A673 (cell line): ENCODE results near the gene ZNF501. TPM values are rescaled to one million over a fixed set of nuclear protein-coding genes. Genes with fewer than 3 reads are reported as not detected.
A peak's percentile ranks its signal among the peaks of the same experiment; 100 is the strongest.

Experiments used
- BruUV-seq: library from RNA; stranded (reverse); fragments of 400-500 nt; replicated peaks from 2 replicates; lab custom pipeline; 2021; lab: Mats Ljungman, UMichigan
- CTCF ChIA-PET: fragments of 300-600 bp; sonication (Branson Sonifier 250); formaldehyde crosslinking; loops from one replicate; lab custom pipeline; 2022; ENCODE audit warnings: antibody characterized with exemption; lab: Charles Lee
- POLR2A ChIA-PET: fragments of 300-600 bp; sonication (Branson Sonifier 250); formaldehyde crosslinking; loops from one replicate; lab custom pipeline; 2022; ENCODE audit warnings: antibody characterized with exemption; ENCODE audit not compliant: low non-redundant PET; lab: Charles Lee
- DNase-seq: peaks from one replicate; pipeline ENCODE4 v3.0.0-alpha.2; 2015; ENCODE audit warnings: low spot score
- H3K27ac ChIP-seq: fragments of 200-600 bp; sonication (generic); 2 replicates; pipeline ENCODE4 v1.5.1; 2016; ENCODE audit warnings: mixed run types, low read depth, mild to moderate bottlenecking, mixed read lengths, antibody characterized with exemption, low read length; ENCODE audit not compliant: poor library complexity, severe bottlenecking
- H3K27me3 ChIP-seq: fragments of 200-600 bp; sonication (generic); replicated peaks from 2 replicates; pipeline ENCODE4 v1.6.1; 2017; ENCODE audit warnings: mixed run types, low read depth, mild to moderate bottlenecking, mixed read lengths, antibody characterized with exemption, low read length; ENCODE audit not compliant: insufficient read depth, poor library complexity
- H3K36me3 ChIP-seq: fragments of 200-600 bp; sonication (generic); 2 replicates; pipeline ENCODE4 v1.6.1; 2016; ENCODE audit warnings: mixed run types, mild to moderate bottlenecking, mixed read lengths, antibody characterized with exemption, low read length; ENCODE audit not compliant: insufficient read depth, poor library complexity, severe bottlenecking
- H3K4me1 ChIP-seq: fragments of 200-600 bp; sonication (generic); 2 replicates; pipeline ENCODE4 v1.6.1; 2017; ENCODE audit warnings: mixed run types, mild to moderate bottlenecking, mixed read lengths, antibody characterized with exemption, low read length; ENCODE audit not compliant: insufficient read depth, poor library complexity, severe bottlenecking
- H3K4me3 ChIP-seq: fragments of 200-600 bp; sonication (generic); 2 replicates; pipeline ENCODE4 v1.5.1; 2016; ENCODE audit warnings: low read depth, mixed run types, mild to moderate bottlenecking, mixed read lengths, low read length; ENCODE audit not compliant: poor library complexity, severe bottlenecking
- H3K9me3 ChIP-seq: fragments of 200-600 bp; sonication (generic); 2 replicates; pipeline ENCODE4 v1.6.1; 2016; ENCODE audit warnings: mixed run types, low read depth, mild to moderate bottlenecking, mixed read lengths, antibody characterized with exemption, low read length; ENCODE audit not compliant: poor library complexity, severe bottlenecking
- EZH2 ChIP-seq: fragments of 200-600 bp; sonication (generic); IDR thresholded peaks from 2 replicates; pipeline ENCODE4 v1.6.1; 2017; ENCODE audit warnings: borderline replicate concordance, low read depth, mild to moderate bottlenecking, mixed read lengths, antibody characterized with exemption, low read length; ENCODE audit not compliant: poor library complexity, severe bottlenecking
- intact Hi-C: fragments of 100-400 bp; cut with micrococcal nuclease; formaldehyde crosslinking; loops from one replicate; pipeline ENCODE4 v1.10.0; 2022; ENCODE audit not compliant: unreplicated experiment
- total RNA-seq: library from RNA; stranded (reverse); gene quantifications from 2 replicates; pipeline ENCODE4 v1.2.3, GENCODE V29; 2021
- TF ChIP-seq, protein P1 (sequence below): fragments of 300-800, 200-600 bp; sonication (generic); conservative IDR thresholded peaks from 2 replicates; pipeline ENCODE4 v1.5.1; 2017; ENCODE audit warnings: low read depth, mild to moderate bottlenecking, antibody characterized with exemption, low read length, moderate library complexity, mixed read lengths

Gene ZNF501
- total RNA-seq, 1 experiment from 2014 or later = 4.2 TPM

DNA sequence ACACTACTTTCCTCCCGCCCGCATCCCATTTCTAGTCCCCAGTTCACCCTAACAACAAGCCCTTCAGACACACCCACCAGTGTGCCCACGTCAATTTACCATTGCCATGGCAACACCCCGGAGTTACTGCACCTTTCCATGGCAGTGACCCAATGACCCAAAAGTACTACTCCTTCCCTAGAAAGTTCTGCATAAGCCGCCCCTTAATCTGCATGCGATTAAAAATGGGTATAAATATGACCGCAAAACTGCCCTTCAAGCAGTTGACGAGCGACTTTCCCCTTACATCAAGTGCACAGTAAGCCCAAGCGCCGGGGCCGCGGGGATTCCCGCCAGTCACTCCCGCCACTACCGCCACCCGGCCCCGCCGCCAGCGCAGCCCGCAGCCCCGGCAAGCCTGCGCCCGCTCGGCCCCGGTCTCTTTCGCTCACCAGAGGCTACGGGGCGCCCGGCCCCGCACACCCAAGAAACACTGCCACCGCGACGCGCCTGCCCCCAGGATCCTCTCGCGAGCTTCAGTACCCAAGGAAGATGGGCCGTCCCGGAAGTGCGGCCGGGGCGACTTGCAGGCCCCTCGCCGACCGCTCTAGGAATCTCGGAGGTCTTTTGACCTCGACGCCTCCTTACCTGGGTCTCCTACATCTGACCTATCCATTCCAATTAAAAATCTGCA lies 44.2 kb upstream of the ZNF501 start:
- Histone ChIP-seq H3K36me3 (no peaks in the 10 kb centered on the region), H3K4me3 (peak overlapping the region; percentile 40), H3K27ac (no peak overlapping the region), H3K4me1 (no peaks in the 10 kb centered on the region), H3K27me3 (no peaks in the 10 kb centered on the region), H3K9me3 (no peaks in the 10 kb centered on the region)
- TF ChIP-seq, protein P1, sequence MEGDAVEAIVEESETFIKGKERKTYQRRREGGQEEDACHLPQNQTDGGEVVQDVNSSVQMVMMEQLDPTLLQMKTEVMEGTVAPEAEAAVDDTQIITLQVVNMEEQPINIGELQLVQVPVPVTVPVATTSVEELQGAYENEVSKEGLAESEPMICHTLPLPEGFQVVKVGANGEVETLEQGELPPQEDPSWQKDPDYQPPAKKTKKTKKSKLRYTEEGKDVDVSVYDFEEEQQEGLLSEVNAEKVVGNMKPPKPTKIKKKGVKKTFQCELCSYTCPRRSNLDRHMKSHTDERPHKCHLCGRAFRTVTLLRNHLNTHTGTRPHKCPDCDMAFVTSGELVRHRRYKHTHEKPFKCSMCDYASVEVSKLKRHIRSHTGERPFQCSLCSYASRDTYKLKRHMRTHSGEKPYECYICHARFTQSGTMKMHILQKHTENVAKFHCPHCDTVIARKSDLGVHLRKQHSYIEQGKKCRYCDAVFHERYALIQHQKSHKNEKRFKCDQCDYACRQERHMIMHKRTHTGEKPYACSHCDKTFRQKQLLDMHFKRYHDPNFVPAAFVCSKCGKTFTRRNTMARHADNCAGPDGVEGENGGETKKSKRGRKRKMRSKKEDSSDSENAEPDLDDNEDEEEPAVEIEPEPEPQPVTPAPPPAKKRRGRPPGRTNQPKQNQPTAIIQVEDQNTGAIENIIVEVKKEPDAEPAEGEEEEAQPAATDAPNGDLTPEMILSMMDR = no peak
- no peak for TF ChIP-seq EZH2
- no TSS peak for BruUV-seq
- ChIA-PET CTCF (no interaction called here), POLR2A (no interaction called here)
- intact Hi-C loops = no loop called here
- DNase-seq = peak; percentile 45

DNA sequence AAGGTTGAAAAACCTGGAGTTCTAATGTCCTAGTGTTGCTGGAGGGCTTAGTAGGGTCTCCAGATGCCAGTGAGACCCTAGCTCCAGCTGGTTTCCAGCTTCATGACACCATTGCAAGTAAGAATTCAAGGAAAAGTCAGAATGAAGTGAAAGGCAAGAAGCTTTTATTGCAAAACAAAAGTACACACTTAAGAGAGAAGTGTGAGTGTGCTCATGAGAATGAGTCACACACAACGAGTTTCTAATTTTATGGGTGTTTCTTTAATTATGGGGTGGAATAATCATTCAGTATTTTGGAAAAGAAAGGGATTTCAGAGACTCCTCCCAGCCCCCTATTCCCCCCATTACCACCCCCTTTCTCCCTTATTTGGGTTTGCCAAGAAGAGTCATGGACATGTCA lies 41.5 kb upstream of the ZNF501 start:
- Histone ChIP-seq H3K27ac (no peak overlapping the region), H3K4me1 (no peaks in the 10 kb centered on the region), H3K4me3 (no peak overlapping the region), H3K36me3 (no peaks in the 10 kb centered on the region), H3K27me3 (no peaks in the 10 kb centered on the region), H3K9me3 (no peaks in the 10 kb centered on the region)
- BruUV-seq = no TSS peak
- ChIA-PET CTCF (no interaction called here), POLR2A (no interaction called here)
- no peak for TF ChIP-seq EZH2
- TF ChIP-seq, protein P1 = no peak
- intact Hi-C loops = no loop called here
- DNase-seq = no peak

DNA sequence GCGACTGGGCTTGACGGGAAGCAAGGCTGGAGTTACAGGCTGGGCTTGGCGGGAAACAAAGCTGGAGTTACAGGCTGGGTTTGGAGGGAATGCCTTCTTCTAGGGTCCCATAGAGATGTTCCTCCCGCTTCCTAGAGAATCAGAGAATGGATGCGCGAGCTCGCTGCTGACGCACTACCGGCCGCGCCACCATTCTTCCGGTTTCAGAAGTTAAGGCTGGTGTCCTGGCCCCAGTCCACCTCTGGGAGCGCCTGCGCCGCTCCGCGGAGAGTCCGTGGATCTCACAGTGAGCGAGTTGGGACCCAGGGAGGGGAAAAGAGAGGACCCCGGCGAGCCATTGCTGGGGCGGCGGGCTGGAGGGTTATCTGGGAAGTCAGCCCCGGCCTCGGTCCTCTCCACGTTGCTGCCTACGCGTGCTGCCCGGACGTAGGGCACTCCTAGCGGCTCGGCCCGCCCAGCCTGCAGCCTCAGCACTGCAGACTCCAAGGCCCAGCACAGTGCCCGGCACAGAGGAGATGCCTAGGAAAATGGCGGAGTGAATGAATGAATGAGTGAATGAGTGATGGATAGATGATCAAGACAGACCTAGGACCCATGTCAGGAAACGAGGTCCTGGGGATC lies 16.9 kb upstream of the ZNF501 start, which contains the start of gene ZNF502:
ZNF502 (plus strand) TSS at position 206 of the 621 bp plus-strand sequence. CDS start 7,602 bp downstream, outside the sequence.
- TSS peak; percentile 61 for BruUV-seq

More for the DNA sequence above, 16.9 kb upstream of the ZNF501 start, which contains the start of gene ZNF502:
- POLR2A ChIA-PET = no interaction called here
- H3K9me3 ChIP-seq = no peaks in the 10 kb centered on the region
- TF ChIP-seq, protein P1 = 0 out of 2 replicates have a peak, but pooled peaks have one; percentile 11
- TF ChIP-seq EZH2 = no peak
- no peaks in the 10 kb centered on the region for H3K4me1 ChIP-seq
- no peaks in the 10 kb centered on the region for H3K27me3 ChIP-seq
- H3K36me3 ChIP-seq = no peaks in the 10 kb centered on the region
- intact Hi-C loops = loop anchor here (1.0 kb wide), 1 partner anchor 17 kb away; the partner anchor contains the start of gene ZNF501
- DNase-seq = peak; percentile 77
- H3K4me3 ChIP-seq = peak within 1 kb of the TSS; percentile 51
- CTCF ChIA-PET = no interaction called here
- H3K27ac ChIP-seq = no peak within 1 kb of the TSS
